Endothelial cell of umbilical vein (primary cell): Measurements from ENCODE around the gene NCKAP5. TPM values are rescaled to one million over a fixed set of nuclear protein-coding genes. Genes with fewer than 3 reads are reported as not detected.

ENCODE experiments used
- BruUV-seq: library from RNA; stranded (reverse); fragments of 400-500 nt; replicated peaks from 2 replicates; lab custom pipeline; 2021; lab: Mats Ljungman, UMichigan
- CTCF ChIA-PET: fragments of 300-600, 350-600 bp; sonication (Branson Sonifier 250); formaldehyde crosslinking; loops from one replicate; lab custom pipeline; 2021; ENCODE audit warnings: antibody characterized with exemption, inconsistent platforms; lab: Charles Lee
- POLR2A ChIA-PET: fragments of 300-600, 350-600 bp; sonication (Branson Sonifier 250); formaldehyde crosslinking; loops from one replicate; lab custom pipeline; 2021; ENCODE audit warnings: antibody characterized with exemption, inconsistent platforms; lab: Charles Lee
- DNase-seq: peaks from one replicate; pipeline ENCODE4 v3.0.0-alpha.2; 2011; ENCODE audit warnings: low read depth, low spot score
- FAIRE-seq: peaks from 2 replicates; lab custom pipeline; 2011; peaks lifted over from hg19 to GRCh38; lab: Jason Lieb, UNC
- H2AFZ ChIP-seq: 2 replicates; pipeline ENCODE4 v1.6.0; 2012; ENCODE audit warnings: low read depth, low read length, control low read depth, inconsistent platforms
- H3K27ac ChIP-seq: 2 replicates; pipeline ENCODE4 v1.5.1; 2011; ENCODE audit warnings: low read depth, mild to moderate bottlenecking, control low read depth, low read length, moderate library complexity; ENCODE audit not compliant: insufficient read depth
- H3K27me3 ChIP-seq, 2 experiments: 2 replicates each; pipeline versions ENCODE4 v1.6.0 to v1.6.1; 2011; ENCODE audit warnings: low read length in 2 of 2, mixed read lengths in 1 of 2; ENCODE audit not compliant: control insufficient read depth in 2 of 2, insufficient read depth in 2 of 2
- H3K36me3 ChIP-seq, 2 experiments: 2 replicates in 1 of 2; 3 replicates in 1 of 2; pipeline ENCODE4 v1.5.1; 2011; ENCODE audit warnings: low read length in 2 of 2, mild to moderate bottlenecking in 1 of 2, moderate library complexity in 1 of 2; ENCODE audit not compliant: control insufficient read depth in 2 of 2, insufficient read depth in 2 of 2; ENCODE audit errors: extremely low read depth in 1 of 2
- H3K4me1 ChIP-seq: 3 replicates; pipeline ENCODE4 v1.5.1; 2011; ENCODE audit warnings: mild to moderate bottlenecking, low read length; ENCODE audit not compliant: control insufficient read depth, insufficient read depth; ENCODE audit errors: extremely low read depth
- H3K4me2 ChIP-seq: 2 replicates; pipeline ENCODE4 v1.6.1; 2011; ENCODE audit warnings: low read length, control low read depth, mixed read lengths; ENCODE audit not compliant: insufficient read depth
- H3K4me3 ChIP-seq, 3 experiments: fragments of 200-600 bp in 1 of 3; sonication (generic), shearing (Covaris generic) in 1 of 3; replicated peaks in 1 of 3; 2 replicates each; pipeline ENCODE4 v1.5.1; 2011 to 2016; ENCODE audit warnings: control low read depth in 3 of 3, low read length in 3 of 3, mild to moderate bottlenecking in 2 of 3, inconsistent platforms in 1 of 3, low read depth in 1 of 3, moderate library complexity in 1 of 3; ENCODE audit not compliant: insufficient read depth in 1 of 3
- H3K79me2 ChIP-seq: 2 replicates; pipeline ENCODE4 v1.6.0; 2012; ENCODE audit warnings: low read length, inconsistent platforms; ENCODE audit not compliant: control insufficient read depth, insufficient read depth
- H3K9ac ChIP-seq: replicated peaks from 2 replicates; pipeline ENCODE3; 2011; ENCODE audit warnings: low read length, control low read depth; ENCODE audit not compliant: insufficient read depth; ENCODE audit errors: extremely low read depth
- H3K9me1 ChIP-seq: replicated peaks from 3 replicates; pipeline ENCODE4 v1.6.0; 2011; ENCODE audit warnings: mild to moderate bottlenecking, low read length; ENCODE audit not compliant: control insufficient read depth, insufficient read depth; ENCODE audit errors: extremely low read depth
- H3K9me3 ChIP-seq: replicated peaks from 2 replicates; pipeline ENCODE4 v1.5.1; 2012; ENCODE audit warnings: low read length, inconsistent platforms; ENCODE audit not compliant: control insufficient read depth, insufficient read depth
- H4K20me1 ChIP-seq: replicated peaks from 2 replicates; pipeline ENCODE3; 2011; ENCODE audit warnings: mild to moderate bottlenecking, low read length; ENCODE audit not compliant: control insufficient read depth, insufficient read depth; ENCODE audit errors: extremely low read depth
- CTCF ChIP-seq, 2 donors: IDR thresholded peaks; 1 replicate in 1 of 2; 2 replicates in 1 of 2; pipeline ENCODE4 v1.5.1; 2011; ENCODE audit warnings: low read length in 2 of 2, mild to moderate bottlenecking in 2 of 2, moderate library complexity in 2 of 2, control low read depth in 1 of 2, inconsistent platforms in 1 of 2, low read depth in 1 of 2; ENCODE audit not compliant: insufficient read depth in 1 of 2; ENCODE audit errors: extremely low read depth in 1 of 2
- EZH2 ChIP-seq: IDR thresholded peaks from 2 replicates; pipeline ENCODE4 v1.6.1; 2012; ENCODE audit warnings: borderline replicate concordance, low read depth, mild to moderate bottlenecking, moderate library complexity, low read length, inconsistent platforms; ENCODE audit not compliant: severe bottlenecking
- FOS ChIP-seq: IDR thresholded peaks from 2 replicates; pipeline ENCODE4 v1.6.1; 2011; ENCODE audit warnings: mild to moderate bottlenecking, low read length, moderate library complexity, borderline replicate concordance; ENCODE audit not compliant: insufficient read depth
- GATA2 ChIP-seq: IDR thresholded peaks from 2 replicates; pipeline ENCODE4 v1.7.0; 2011; ENCODE audit warnings: low read depth, mild to moderate bottlenecking, moderate library complexity, mixed read lengths, low read length; ENCODE audit not compliant: insufficient read length, insufficient read depth
- JUN ChIP-seq: IDR thresholded peaks from 2 replicates; pipeline ENCODE4 v1.6.1; 2011; ENCODE audit warnings: borderline replicate concordance, low read depth; ENCODE audit not compliant: insufficient read length, insufficient read depth
- MAX ChIP-seq: IDR thresholded peaks from 2 replicates; pipeline ENCODE4 v1.6.1; 2011; ENCODE audit not compliant: insufficient read depth, insufficient read length
- MYC ChIP-seq: IDR thresholded peaks from one replicate; pipeline ENCODE4 v1.6.1; 2011; ENCODE audit warnings: mild to moderate bottlenecking, low read depth, low read length
- POLR2A ChIP-seq: IDR thresholded peaks from 2 replicates; pipeline ENCODE4 v1.6.1; 2012; ENCODE audit warnings: low read depth, mild to moderate bottlenecking, control low read depth, low read length
- POLR2AphosphoS5 ChIP-seq: IDR thresholded peaks from 2 replicates; pipeline ENCODE4 v1.6.1; 2012; ENCODE audit warnings: low read depth, mild to moderate bottlenecking, control low read depth, low read length, moderate library complexity; ENCODE audit not compliant: insufficient read depth
- dilution Hi-C: fragments of 300-500 bp; cut with MboI; formaldehyde crosslinking; loops from one replicate; pipeline ENCODE4 v1.15.0; 2019; ENCODE audit warnings: low sequenced_read_pairs; ENCODE audit not compliant: extremely low pct_ligation_motif_present
- intact Hi-C: fragments of 100-400 bp; cut with micrococcal nuclease; formaldehyde crosslinking; loops from one replicate; pipeline ENCODE4 v1.10.0; 2022
- polyA plus RNA-seq, 4 experiments: library from polyadenylated mRNA; depleted of rRNA in 3 of 4; stranded (reverse) in 3 of 4; unstranded in 1 of 4; fragments of >200 nt; gene quantifications; 2 replicates each; pipeline versions ENCODE4 v1.2.1 to v1.2.3, GENCODE V29; 2011 to 2012; ENCODE audit warnings: missing spikeins in 1 of 4
- total RNA-seq: library from RNA; stranded (reverse); gene quantifications from 2 replicates; pipeline ENCODE4 v1.2.3, GENCODE V29; 2021

NCKAP5 gene
- total and polyA plus RNA-seq, 2 donors (not counting 3 experiments of a cell fraction or from before 2014, with no cell fraction given) = 0.47 to 3.3 TPM

GRCh38 chr2:132884292-132884691 lies 684.0 kb downstream of the NCKAP5 start:
- no peak overlapping the region for H3K27ac ChIP-seq
- dilution Hi-C loops = no loop called here
- H3K27me3 ChIP-seq = no peaks in the 10 kb centered on the region
- H3K9me3 ChIP-seq = no peaks in the 10 kb centered on the region
- H3K4me2 ChIP-seq = no peak overlapping the region
- ChIA-PET POLR2A (no interaction called here), CTCF (no interaction called here)
- no peaks in the 10 kb centered on the region for H3K4me1 ChIP-seq
- FAIRE-seq (no peak), DNase-seq (no peak)
- H2AFZ ChIP-seq = no peak overlapping the region
- H3K9me1 ChIP-seq = no peaks in the 10 kb centered on the region
- no peaks in the 10 kb centered on the region for H3K36me3 ChIP-seq
- no peak overlapping the region for H3K4me3 ChIP-seq
- no TSS peak for BruUV-seq
- TF ChIP-seq MYC = no peak
- no peak for TF ChIP-seq JUN
- TF ChIP-seq GATA2 = no peak
- no peak for TF ChIP-seq CTCF (IDR thresholded peaks at IDR 0.05; ENCODE audit: extremely low read depth in 1 of 2, insufficient read depth in 1 of 2, low read depth in 1 of 2, low read length in 2 of 2)
- TF ChIP-seq EZH2 = no peak
- TF ChIP-seq MAX = no peak
- no peak for TF ChIP-seq POLR2AphosphoS5
- no peak for TF ChIP-seq POLR2A
- TF ChIP-seq FOS = no peak
- no peaks in the 10 kb centered on the region for H3K79me2 ChIP-seq
- H4K20me1 ChIP-seq = no peaks in the 10 kb centered on the region
- intact Hi-C loops = no loop called here
- H3K9ac ChIP-seq = no peak overlapping the region
